HG03442 (cell line): ENCODE data around the gene PLXNA3.

ENCODE experiments used
- ATAC-seq: cut with Tn5 transposase; IDR thresholded peaks from one replicate; pipeline ENCODE4 v1.9.1; 2021; ENCODE audit warnings: mild to moderate bottlenecking, moderate library complexity; ENCODE audit not compliant: unreplicated experiment

PLXNA3 gene

GRCh38 chrX:154476821-154477220, 18.7 kb downstream of the PLXNA3 start:
- no peak for ATAC-seq

- ATAC-seq: no peak
Measured at GRCh38 chrX:154477891-154478477, 19.9 kb downstream of the PLXNA3 start.

- ATAC-seq: peak; percentile 81
Measured at GRCh38 chrX:154478728-154479622, 20.9 kb downstream of the PLXNA3 start, which contains the start of gene LAGE3. Gene LAGE3 (minus strand): TSS chrX:154479281. CDS start chrX:154478915, 366 bp downstream.

GRCh38 chrX:154481195-154481594, 23.1 kb downstream of the PLXNA3 start:
- ATAC-seq: no peak

- no peak for ATAC-seq
Measured at GRCh38 chrX:154481911-154482601, 24.0 kb downstream of the PLXNA3 start.

GRCh38 chrX:154482786-154483185, 24.7 kb downstream of the PLXNA3 start:
- ATAC-seq: no peak

GRCh38 chrX:154483325-154483724, 25.2 kb downstream of the PLXNA3 start:
- no peak for ATAC-seq

- no peak for ATAC-seq
Measured at GRCh38 chrX:154484255-154485149, 26.4 kb downstream of the PLXNA3 start.

- no peak for ATAC-seq
Measured at GRCh38 chrX:154485150-154486051, 27.3 kb downstream of the PLXNA3 start.

- ATAC-seq: peak; percentile 7
Measured at GRCh38 chrX:154486052-154486395, 27.9 kb downstream of the PLXNA3 start.

GRCh38 chrX:154486396-154487207, 28.5 kb downstream of the PLXNA3 start, which contains the start of gene UBL4A:
Gene UBL4A (minus strand): TSS chrX:154486615. CDS start chrX:154486584, 31 bp downstream.
- ATAC-seq: peak; percentile 28

- ATAC-seq: no peak
Measured at GRCh38 chrX:154487518-154488290, 29.6 kb downstream of the PLXNA3 start.

- ATAC-seq: no peak
Measured at GRCh38 chrX:154488336-154489075, 30.4 kb downstream of the PLXNA3 start.

GRCh38 chrX:154489182-154489581, 31.1 kb downstream of the PLXNA3 start:
- no peak for ATAC-seq

- ATAC-seq: peak; percentile 7
Measured at GRCh38 chrX:154490021-154490413, 31.9 kb downstream of the PLXNA3 start.

- peak; percentile 80 for ATAC-seq
Measured at GRCh38 chrX:154490414-154491083, 32.5 kb downstream of the PLXNA3 start, which contains the start of gene SLC10A3. Gene SLC10A3 (minus strand): TSS chrX:154490629. CDS start chrX:154488940, 1,689 bp downstream.

- ATAC-seq: no peak
Measured at GRCh38 chrX:154494715-154495114, 36.6 kb downstream of the PLXNA3 start.
